Ascending aorta (tissue), 2 donors: ENCODE data around the gene APIP. TPM values are rescaled to one million over a fixed set of nuclear protein-coding genes. Genes with fewer than 3 reads are reported as not detected.
A peak's percentile ranks its signal among the peaks of the same experiment; 100 is the strongest.
"Not testable (repeated sequence)": the region's sequence is repeated elsewhere in the genome, so short reads cannot be mapped to it uniquely, and the experiment has no call there.

ENCODE experiments used
- DNase-seq, 2 donors: peaks; one replicate each; pipeline ENCODE4 v3.0.0-alpha.2; 2019; ENCODE audit warnings: low spot score in 2 of 2
- H3K27ac ChIP-seq, 2 donors: fragments of 200-600 bp; sonication (generic); one replicate each; pipeline ENCODE4 v1.5.1; 2016 to 2017; ENCODE audit warnings: mild to moderate bottlenecking in 1 of 2
- H3K27me3 ChIP-seq: fragments of 200-600 bp; sonication (generic); one replicate; pipeline ENCODE4 v1.5.1; 2017
- H3K36me3 ChIP-seq, 2 donors: fragments of 200-600 bp; sonication (generic); one replicate each; pipeline ENCODE4 v1.5.1; 2016
- H3K4me1 ChIP-seq, 2 donors: fragments of 200-600 bp; sonication (generic); one replicate each; pipeline ENCODE4 v1.5.1; 2016 to 2017; ENCODE audit warnings: mild to moderate bottlenecking in 1 of 2
- H3K4me3 ChIP-seq, 2 donors: fragments of 200-600 bp; sonication (generic); one replicate each; pipeline ENCODE4 v1.5.1; 2016 to 2017; ENCODE audit warnings: mild to moderate bottlenecking in 1 of 2
- H3K9me3 ChIP-seq, 2 donors: fragments of 200-600 bp; sonication (generic); one replicate each; pipeline ENCODE4 v1.5.1; 2016
- intact Hi-C: fragments of 100-400 bp; cut with DNase I; formaldehyde crosslinking; loops from one replicate; pipeline ENCODE4 v1.15.1; 2023
- total RNA-seq: library from RNA; depleted of rRNA; stranded (reverse); fragments of >200 nt; gene quantifications from one replicate; pipeline ENCODE4 v1.1.0, GENCODE V29; 2016
- TF ChIP-seq, protein P1 (sequence below), 3 experiments: fragments of 200-600 bp in 2 of 3; fragments of 450-650 bp in 1 of 3; sonication (generic) in 2 of 3; IDR thresholded peaks; one replicate each; pipeline ENCODE4 v1.5.1; 2016 to 2019; ENCODE audit warnings: antibody characterized with exemption in 3 of 3, mild to moderate bottlenecking in 1 of 3, moderate library complexity in 1 of 3

APIP gene
- total RNA-seq, 1 donor from 2014 or later: 3.6 TPM

DNA sequence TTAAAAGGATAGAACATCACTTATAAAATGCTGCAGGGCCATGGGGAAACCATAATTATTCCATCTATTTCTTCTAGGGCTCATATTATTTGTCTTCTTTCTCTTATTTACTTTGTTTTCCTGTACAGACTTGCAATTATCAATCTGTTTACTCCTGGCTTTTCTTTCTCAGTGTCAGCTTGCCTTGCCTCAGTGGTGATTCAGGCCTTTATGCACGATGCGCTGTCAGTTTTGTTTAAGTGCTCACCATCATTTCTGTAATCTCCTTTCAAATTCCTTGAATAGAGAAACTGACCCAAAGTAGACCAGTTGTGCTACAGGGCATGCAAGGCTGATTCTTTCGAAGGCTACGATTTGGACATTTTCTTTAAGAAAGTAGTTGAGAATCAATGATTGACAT, 5.0 kb upstream of the APIP start:
- H3K4me3 ChIP-seq: no peak overlapping the region
- H3K36me3 ChIP-seq: no peaks in the 10 kb centered on the region
- no peak for DNase-seq
- TF ChIP-seq, protein P1, sequence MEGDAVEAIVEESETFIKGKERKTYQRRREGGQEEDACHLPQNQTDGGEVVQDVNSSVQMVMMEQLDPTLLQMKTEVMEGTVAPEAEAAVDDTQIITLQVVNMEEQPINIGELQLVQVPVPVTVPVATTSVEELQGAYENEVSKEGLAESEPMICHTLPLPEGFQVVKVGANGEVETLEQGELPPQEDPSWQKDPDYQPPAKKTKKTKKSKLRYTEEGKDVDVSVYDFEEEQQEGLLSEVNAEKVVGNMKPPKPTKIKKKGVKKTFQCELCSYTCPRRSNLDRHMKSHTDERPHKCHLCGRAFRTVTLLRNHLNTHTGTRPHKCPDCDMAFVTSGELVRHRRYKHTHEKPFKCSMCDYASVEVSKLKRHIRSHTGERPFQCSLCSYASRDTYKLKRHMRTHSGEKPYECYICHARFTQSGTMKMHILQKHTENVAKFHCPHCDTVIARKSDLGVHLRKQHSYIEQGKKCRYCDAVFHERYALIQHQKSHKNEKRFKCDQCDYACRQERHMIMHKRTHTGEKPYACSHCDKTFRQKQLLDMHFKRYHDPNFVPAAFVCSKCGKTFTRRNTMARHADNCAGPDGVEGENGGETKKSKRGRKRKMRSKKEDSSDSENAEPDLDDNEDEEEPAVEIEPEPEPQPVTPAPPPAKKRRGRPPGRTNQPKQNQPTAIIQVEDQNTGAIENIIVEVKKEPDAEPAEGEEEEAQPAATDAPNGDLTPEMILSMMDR (IDR thresholded peaks at IDR 0.05): no peak
- H3K27me3 ChIP-seq: no peaks in the 10 kb centered on the region
- peaks cover 7 to 12% of the 10 kb centered on the region in 2 donors for H3K4me1 ChIP-seq
- no peak overlapping the region for H3K27ac ChIP-seq
- intact Hi-C loops: no loop called here
- no peaks in the 10 kb centered on the region for H3K9me3 ChIP-seq

DNA sequence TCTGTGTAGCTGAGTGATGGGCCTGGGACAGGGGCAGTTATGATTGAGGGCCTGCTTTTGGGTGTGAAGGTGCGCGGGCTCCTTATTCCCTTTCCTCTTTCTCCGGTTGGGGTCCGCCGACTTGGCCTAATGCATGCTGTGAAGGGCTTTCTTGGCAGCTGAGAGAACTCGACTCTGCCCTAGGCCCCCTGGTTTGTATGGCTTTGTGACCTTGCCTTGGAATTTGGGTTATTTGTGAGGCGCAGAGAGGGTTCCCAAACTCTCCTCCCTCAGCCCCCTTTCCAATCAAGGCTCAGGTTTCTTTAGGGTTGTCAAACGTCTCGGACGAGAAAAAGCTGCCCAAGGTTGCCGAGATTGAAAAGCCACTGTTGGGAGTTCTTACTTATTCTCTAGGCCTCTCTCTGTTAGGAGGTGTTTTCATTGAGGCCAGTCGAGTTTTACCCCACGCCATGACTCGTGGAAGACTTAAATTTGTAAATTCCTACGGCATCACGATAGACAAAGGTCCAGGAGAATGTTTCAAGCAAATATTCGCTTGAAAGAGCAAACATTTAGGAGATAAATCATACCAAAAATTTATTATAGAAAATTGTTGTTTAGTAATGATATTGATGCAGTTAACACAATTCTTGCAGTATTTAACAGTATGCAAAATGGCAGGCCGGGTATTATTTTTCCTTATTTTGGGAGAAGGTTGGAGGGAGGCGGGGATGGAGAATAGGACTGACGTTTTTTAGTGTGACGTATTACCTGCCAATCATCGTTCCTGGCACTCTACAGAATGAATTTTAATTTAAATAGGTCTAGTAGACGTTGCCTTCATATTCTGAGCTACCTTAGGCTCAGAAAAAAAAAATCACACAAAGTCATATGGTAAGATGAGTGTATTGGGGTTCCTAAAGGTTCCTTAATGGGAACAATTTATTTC, 928 bp upstream of the APIP start:
- Histone ChIP-seq H3K4me1 (peaks cover 4 to 14% of the 10 kb centered on the region in 2 donors), H3K4me3 (peak overlapping the region; percentile 78 to 97), H3K27me3 (no peaks in the 10 kb centered on the region), H3K9me3 (no peaks in the 10 kb centered on the region), H3K36me3 (no peaks in the 10 kb centered on the region), H3K27ac (peak overlapping the region; percentile 92 to 97)
- intact Hi-C loops: loop anchor here (2.0 to 10.0 kb wide), 9 partner anchors 165 to 1662 kb away; partner anchors contain the start of genes CAT, COMMD9, HIPK3 and NAT10
- TF ChIP-seq, protein P1 (IDR thresholded peaks at IDR 0.05): no peak
- no peak for DNase-seq

DNA sequence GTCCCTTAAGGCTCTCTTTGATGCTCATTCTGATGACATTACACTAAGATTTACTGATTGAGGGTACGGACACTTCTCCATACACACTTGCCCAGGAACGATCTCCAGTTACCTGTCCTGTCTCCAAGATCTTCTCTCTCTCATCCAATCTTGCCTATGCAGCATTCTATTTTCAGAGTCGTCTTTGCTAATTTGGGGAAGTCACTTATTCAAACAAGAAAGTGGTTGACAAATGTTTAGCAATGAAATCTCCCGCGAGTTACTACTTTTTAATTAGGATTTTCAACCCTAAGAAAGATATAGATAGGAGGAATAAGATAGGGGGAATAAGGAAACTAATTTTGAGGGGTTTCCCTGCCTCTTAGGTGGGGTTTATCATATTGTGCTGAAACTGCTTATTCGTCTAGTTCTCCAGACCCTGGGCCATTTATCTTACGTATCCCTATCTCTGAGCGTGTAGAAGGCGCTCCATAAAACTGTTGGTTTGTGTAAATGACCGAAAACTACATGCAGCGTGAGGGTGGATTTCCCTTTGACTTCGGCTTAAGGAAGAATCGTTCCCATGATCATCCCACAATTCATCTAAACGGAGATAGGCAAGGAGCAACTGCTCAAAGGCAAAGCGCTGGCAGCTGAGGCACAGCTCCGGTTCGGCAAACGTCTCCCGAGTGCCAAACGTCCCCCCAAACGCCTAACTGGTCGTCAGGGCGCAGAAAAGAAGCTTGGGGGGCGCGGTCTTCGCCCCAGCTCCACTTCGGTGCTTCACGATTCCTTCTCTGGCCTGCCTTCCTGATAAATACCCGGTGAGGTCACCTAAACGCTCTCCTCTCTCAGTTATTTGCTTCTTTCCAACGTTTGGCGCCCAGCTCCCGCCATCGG, 804 bp downstream of the APIP start:
- Histone ChIP-seq H3K4me1 (peaks cover 4 to 14% of the 10 kb centered on the region in 2 donors), H3K4me3 (peak overlapping the region; percentile 78 to 97), H3K27ac (peak overlapping the region; percentile 92 to 97), H3K36me3 (no peaks in the 10 kb centered on the region), H3K9me3 (no peaks in the 10 kb centered on the region), H3K27me3 (no peaks in the 10 kb centered on the region)
- intact Hi-C loops: loop anchor here (2.0 to 10.0 kb wide), 9 partner anchors 167 to 1661 kb away; partner anchors contain the start of genes CAT, COMMD9, HIPK3 and NAT10
- TF ChIP-seq, protein P1 (IDR thresholded peaks at IDR 0.05): no peak
- DNase-seq: no peak

DNA sequence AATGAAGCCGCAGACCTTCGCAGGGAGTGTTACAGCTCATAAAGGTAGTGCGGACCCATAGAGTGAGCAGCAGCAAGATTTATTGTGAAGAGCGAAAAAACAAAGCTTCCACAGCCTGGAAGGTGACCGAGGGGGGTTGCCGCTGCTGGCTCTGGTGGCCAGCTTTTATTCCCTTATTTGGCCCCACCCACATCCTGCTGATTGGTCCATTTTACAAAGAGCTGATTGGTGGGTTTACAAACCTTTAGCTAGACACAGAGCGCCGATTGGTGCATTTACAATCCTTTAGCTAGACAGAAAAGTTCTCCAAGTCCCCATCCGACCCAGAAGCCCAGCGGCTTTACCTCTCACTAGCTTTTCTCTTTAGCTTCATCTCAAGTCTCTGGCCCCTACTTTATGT, 2.6 kb downstream of the APIP start:
- H3K27me3 ChIP-seq, H3K9me3 ChIP-seq, H3K27ac ChIP-seq, H3K4me3 ChIP-seq, H3K36me3 ChIP-seq, DNase-seq: not testable (repeated sequence)
- intact Hi-C loops: loop anchor here (10.0 kb wide), 3 partner anchors 809 to 1659 kb away; partner anchors contain the start of genes COMMD9, HIPK3 and NAT10
- H3K4me1 ChIP-seq: peaks cover 4 to 13% of the 10 kb centered on the region in 2 donors

DNA sequence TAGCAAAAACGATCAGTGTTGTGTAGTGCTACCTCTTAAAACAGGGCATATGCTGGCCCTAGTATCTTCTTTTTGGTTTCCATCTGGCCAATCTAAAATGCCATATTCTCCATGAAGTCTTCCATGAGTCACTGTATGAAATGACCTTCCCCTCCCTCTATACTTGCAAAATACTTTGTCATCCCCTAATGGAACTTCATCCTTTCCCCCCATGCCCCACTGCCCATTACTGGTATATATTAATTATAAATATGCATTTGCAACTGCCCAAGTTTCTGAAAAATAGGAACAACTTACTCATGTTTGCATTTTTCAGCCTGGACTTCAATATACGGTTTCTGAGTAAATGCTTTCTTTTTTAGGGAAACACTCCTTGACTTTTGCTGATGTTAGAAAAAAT, 4.5 kb downstream of the APIP start:
- Histone ChIP-seq H3K27me3 (no peaks in the 10 kb centered on the region), H3K9me3 (no peaks in the 10 kb centered on the region), H3K36me3 (no peaks in the 10 kb centered on the region), H3K4me3 (no peak overlapping the region), H3K4me1 (peaks cover 0 to 2% of the 10 kb centered on the region in 2 donors), H3K27ac (no peak overlapping the region)
- intact Hi-C loops: loop anchor here (10.0 kb wide), 3 partner anchors 807 to 1657 kb away; partner anchors contain the start of genes COMMD9, HIPK3 and NAT10
- TF ChIP-seq, protein P1 (IDR thresholded peaks at IDR 0.05): no peak
- no peak for DNase-seq
